NCI-H2029 (cell line): ENCODE results near the gene SKOR2.
"Not testable (repeated sequence)": the region's sequence is repeated elsewhere in the genome, so short reads cannot be mapped to it uniquely, and the experiment has no call there.

Experiments
- DNase-seq: peaks from one replicate; lab custom pipeline; 2025; lab: John Stamatoyannopoulos, UW

SKOR2 gene

DNA sequence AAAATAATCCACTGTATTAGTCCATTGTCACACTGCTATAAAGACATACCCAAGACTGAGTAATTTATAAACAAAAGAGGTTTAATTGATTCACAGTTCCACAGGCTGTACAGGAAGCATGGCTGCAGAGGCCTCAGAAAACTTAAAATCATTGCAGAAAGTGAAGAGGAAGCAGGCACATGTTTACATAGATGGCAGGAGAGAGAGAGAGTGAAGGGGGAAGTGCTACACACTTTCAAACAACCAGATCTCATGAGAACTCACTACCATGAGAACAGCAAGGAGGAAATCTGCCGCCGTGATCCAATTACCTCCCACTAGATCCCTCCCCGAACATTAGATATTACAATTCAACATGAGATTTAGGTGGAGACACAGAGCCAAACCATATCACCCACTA is 55.5 kb downstream of the SKOR2 start:
- DNase-seq = not testable (repeated sequence)

DNA sequence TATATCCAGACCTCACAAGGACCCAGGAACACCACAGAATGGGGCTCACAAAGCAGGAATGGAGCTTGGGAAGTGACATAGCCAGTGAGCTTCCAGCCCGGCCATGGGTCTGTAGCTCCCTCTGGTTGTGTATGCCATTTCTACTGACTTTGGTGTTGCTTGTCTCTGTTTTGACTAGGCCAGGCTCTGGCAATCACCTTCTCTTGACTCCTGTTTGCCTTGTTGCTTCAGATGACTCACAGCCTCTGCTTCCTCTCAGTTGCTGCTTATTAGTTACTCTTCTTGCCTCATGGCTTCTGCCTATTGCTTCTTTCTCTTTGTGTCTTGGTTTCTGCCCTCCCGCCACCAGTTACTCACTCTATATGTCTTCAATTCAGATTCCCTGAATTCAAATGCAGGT is 59.5 kb downstream of the SKOR2 start:
- no peak for DNase-seq

DNA sequence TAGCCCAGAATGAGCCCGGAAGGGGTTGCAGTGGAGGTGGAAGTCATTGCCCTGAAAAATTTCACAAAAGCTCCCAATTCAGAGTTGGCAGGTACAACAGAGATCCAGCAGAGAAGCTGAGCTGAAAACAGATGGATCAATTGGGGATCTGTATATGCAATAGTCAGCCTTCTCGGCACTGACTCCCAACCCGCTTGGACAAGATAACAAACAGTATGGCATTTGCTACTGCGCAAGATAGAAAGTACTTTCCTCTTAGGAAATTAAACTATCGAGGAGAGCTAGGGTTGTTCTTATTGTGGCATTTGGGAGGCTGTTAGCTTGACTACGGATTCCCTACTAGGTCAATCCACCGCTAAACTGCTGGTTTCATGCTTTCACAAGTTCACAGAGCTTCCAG is 63.7 kb downstream of the SKOR2 start:
- no peak for DNase-seq

DNA sequence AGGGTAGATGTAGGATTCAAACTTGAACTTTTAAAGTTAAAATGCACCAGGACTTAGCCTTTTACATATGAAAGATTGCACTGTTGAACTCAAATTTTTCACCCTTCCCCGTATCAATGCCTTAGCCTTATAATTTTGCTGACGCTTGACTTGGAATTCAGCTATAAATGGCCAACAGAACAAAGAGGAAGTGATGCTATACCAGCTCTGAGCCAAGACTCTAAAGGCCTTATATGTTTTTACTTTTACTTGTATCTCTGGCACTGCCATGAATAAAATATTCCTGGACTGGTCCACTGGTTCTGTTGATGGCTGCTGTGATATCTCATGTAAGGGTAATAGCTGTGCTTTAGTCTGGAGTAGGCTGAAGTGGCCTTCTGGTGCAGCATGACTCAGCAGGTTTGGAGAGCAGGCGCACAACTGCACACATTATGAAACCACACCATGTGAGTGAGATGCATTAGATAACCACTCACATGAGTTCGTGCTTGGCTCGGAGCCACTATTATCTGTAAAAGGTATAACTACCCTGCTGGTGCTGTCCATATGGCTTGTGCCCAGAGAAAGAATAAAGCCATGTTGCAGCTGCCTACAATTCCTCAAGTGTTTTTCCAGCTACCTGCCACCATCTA is 66.9 kb downstream of the SKOR2 start:
- peak; percentile 83 for DNase-seq

DNA sequence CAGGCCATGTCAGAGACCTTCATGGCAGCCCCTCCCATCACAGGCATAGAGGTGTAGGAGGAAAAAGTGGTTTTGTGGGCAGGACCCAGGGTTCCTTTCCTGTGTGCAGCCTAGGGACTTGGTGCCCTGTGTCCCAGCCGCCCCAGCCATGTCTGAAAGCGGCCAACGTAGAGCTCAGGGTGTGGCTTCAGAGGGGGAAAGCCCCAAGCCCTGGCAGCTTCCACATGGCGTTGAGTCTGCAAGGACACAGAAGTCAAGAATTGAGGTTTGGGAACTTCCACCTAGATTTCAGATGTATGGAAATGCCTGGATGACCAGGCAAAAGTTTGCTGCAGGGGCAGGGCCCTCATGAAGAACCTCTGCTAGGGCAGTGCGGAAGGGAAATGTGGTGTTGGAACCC is 69.3 kb downstream of the SKOR2 start:
- DNase-seq = not testable (repeated sequence)

DNA sequence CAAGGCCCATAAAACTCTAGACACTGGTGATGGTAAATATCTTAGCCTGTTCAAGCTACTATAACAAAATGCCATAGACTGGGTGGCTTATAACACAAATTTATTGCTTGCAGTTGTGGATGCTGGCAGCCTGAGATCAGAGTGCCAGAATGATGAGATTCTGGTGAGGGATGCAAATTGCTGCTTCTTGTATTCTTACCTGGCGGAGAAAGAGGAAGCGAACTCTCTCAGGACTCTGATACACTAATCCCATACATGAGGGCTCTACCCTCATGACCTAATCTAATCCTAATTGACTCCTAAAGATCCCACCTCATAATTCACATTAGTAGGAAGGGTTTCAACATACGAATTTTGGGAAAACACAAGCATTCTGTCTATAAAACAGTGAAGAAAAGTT is 70.7 kb downstream of the SKOR2 start:
- no peak for DNase-seq

DNA sequence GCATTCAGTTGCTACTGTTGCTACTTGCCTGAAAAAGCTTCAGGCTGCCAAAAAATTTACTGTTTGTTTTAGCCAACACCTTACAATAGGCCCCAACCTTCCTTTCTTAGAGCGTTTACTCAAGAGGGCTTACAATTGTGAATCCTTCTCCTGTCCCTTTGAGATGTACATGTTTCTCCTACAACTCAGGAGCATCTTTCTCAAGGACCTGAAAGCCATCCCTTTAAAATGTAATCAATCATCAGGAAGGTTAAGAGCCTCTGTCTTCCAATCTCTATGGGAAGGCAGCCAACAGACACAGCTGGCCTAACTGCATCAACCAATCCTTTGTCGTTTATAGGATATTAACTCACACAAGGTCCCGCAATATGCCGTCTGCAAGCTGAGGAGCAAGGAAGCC is 71.9 kb downstream of the SKOR2 start:
- peak; percentile 47 for DNase-seq

DNA sequence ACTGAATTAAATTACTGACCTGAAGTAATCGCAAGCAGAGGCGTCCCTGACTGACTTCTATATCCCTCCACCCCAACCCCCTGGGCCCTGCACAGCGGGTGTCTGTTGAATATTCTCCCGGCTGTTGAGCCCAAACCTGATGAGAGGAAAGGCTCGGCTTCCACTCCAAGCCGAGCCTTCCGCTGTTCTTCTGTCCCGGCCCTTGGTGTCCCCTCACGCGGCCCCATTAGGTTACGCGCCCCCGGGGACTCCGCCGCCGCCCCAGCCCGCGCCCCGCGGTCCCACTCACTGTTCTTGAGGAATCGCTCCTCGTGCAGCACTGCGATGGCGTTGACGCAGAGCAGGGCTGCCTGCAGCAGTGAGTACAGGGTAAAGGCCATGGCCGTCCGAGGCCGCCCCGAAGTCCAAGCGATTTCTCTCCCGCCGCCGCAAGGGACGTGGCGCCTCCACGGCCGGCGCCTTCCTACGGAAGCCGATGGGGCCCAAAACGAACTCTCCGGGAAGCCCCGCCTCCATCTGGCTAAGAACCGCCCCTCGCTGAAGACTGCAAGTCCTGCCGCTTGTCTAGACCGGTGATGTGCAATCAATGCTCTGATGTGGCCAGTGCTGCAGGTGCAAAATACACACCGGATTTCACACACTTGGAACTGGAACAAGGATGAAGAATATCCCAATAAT is 75.4 kb downstream of the SKOR2 start, which contains the start of gene IER3IP1:
Gene IER3IP1 (minus strand): TSS at position 467 of the 678 bp plus-strand sequence. CDS start 87 bp downstream, at position 380.
- peak; percentile 76 for DNase-seq

DNA sequence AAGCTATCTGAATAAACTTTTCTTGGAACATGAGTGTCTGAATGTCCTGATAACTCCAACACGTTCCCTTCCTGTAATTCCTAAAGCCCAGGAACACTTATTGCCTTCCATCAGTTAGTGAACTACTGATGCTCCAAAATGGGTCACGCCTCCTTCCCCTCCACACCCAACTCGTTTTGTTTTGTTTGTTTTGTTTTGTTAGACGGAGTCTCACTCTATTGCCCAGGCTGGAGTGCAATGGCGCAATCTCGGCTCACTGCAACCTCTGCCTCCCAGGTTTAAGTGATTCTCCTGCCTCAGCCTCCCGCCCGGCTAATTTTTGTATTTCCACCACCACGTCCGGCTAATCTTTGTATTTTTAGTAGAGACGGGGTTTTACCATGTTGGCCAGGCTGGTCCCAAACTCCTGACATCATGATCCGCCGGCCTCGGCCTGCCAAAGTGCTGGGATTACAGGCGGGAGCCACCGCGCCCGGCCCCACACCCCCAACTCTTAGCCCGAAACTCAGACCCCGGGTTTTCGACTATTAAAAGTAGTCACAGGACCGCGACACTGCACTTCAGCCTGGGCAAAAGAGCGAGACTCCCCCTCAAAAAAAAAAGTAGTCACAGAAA is 76.1 kb downstream of the SKOR2 start:
- DNase-seq = peak; percentile 0

DNA sequence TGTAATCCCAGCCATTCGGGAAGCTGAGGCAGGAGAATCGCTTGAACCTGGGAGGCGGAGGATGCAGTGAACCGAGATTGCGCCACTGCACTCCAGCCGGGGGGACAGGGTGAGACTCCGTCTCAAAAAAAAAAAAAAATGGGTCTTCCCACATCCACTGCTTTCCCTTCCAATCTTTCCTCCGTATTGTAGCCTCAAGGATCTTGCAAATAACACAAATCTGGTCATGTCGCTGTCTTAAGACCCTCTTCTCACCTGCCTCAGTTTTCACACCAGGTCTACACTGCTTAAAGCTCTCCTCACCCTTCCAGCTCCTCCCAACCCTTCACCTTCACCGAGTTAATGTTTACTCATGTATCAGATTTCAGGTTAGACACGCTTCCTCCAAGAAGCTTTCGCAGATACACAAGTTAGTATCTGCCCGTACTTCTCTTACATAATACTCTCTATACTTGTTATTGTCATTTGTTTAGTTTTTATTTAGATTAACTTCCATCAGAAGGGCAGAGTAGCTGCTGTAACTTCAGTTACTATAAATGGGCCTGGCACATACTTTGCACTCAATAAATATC is 76.8 kb downstream of the SKOR2 start:
- DNase-seq = peak; percentile 15

DNA sequence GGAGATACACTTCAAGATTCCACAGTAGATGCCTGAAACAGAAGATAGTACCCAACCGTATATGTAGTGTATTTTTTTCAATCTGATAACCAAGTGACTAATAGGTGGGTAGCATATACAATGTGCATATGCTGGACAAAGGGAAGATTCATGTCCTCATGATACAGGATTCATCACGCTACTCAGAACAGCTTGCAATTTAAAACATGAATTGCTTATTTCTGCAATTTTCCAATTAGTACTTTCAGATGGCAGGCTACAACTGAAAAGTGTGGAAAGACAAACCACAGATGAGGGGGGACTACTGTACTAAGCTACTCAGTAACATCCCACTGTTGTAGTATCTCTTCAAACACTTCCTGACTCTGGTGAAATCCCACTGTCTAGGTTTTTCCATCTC is 79.0 kb downstream of the SKOR2 start:
- DNase-seq = no peak

DNA sequence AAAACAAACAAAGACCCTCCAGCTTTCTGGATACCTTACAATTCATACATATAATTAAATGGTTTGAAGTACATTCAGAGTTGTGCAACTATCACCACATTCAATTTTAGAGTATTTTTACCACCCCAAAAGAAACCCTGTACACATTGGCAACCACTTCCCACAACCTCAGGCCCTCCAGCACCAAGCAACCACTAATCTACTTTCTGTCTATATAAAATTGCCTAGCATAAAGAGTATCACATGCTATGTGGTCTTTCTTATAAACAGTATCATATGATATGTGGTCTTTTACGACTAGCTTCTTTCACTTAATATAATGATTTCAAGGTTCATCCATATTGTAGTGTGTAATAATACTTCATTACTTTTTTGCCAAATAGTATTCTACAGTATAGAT is 82.5 kb downstream of the SKOR2 start:
- DNase-seq = no peak

DNA sequence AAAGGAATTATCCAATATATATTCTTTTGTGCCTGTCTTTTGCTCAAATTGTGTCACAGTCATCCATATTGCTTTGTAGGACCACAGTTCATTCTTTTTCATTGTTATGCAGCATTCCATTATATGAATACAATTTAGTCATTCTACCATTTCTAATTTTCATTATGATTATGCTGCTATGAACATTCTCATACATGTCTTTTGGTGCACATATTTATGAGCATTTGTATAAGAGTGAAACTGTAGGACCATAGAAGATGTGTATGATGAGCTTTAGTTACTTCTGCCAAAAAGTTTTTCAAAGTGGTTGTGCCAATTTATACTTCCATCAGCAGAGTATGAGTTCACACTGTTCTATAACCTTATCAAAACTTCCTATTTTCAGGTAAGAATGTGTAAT is 83.0 kb downstream of the SKOR2 start:
- DNase-seq = no peak

DNA sequence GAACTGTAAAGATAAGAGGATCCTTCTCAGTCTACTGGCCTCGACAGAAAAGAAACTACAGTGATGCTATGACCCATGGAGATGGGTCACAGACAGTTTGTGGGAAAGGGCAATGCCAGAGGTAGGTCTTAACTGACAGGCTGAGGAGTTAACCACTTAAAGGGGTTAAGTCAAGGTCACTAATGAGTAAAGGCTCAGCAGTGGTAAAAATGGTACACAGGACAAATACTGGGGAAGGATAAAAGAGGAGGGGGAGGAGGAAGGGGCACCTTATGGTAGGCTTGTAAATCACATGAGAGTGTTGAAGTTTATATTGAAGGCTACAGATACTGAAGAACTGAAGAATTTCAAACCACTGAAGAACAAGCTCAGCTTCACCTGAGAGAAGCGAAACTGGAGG is 85.2 kb downstream of the SKOR2 start:
- DNase-seq = no peak

DNA sequence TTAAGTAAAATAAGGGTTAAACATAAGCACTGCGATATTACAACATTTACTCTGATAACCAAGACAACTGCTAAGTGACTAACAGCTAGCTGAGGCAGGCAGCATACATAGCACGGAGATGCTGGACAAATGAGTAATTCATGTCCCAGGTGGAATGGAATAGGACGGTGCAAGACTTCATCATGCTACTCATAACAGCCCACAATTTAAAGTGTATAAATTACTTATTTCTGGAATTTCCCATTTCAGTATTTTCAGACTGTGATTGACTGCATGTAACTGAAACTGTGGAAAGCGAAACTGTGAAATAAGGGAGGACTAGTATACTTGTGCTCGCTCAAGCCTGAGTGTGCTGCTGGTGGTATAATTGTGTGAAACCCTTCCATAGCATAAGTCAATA is 88.2 kb downstream of the SKOR2 start:
- no peak for DNase-seq

DNA sequence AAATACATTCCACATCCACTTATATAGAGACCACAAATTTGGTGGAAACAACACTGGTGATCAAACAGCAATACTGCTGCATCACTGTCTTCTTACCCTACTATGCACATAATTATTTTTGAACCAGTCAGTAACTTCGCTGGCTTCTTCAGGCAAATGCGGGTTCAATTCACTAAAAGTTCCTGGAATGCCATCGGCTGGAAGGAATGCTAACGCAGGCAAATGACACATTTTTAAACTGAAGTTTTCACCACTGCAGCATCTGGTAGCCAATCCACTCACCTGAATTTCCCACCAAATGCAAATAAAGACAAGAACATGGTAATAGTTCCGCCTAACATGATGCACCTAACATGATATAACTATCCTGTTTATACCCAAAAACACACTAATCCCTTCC is 91.2 kb downstream of the SKOR2 start:
- DNase-seq = no peak

DNA sequence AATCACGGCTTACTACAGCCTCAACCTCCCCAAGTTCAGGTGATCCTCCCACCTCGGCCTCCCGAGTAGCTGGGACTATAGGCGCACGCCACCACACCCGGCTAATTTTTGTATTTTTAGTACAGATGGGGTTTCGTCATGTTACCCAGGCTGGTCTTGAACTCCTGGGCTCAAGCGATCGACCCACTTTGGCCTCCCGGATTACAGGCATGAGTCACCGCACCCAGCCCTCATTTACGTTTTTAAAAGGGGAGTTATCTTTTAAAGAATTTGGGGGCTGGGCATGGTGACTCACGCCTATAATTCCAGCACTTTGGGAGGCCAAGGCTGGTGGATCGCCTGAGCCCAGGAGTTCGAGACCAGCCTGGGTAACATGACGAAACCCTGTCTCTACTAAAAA is 93.1 kb downstream of the SKOR2 start:
- not testable (repeated sequence) for DNase-seq
